Measurements from ENCODE around the gene ADIPOR2.

ADIPOR2 gene

GRCh38 chr12:1695886-1696670, 5.2 kb downstream of the ADIPOR2 start:
- H3K4me3 ChIP-seq (replicated peaks; ENCODE audit: low read depth, low read length) = no peak overlapping the region
- DNase-seq (ENCODE audit: extremely low read depth, insufficient read length) = no peak
- no peak for TF ChIP-seq CTCF (IDR thresholded peaks at IDR 0.05; ENCODE audit: insufficient read depth, low read length, poor library complexity, severe bottlenecking)
- H3K36me3 ChIP-seq (ENCODE audit: control insufficient read depth, insufficient read depth, low read length) = peaks cover 1% of the 10 kb centered on the region
- no peaks in the 10 kb centered on the region for H3K27me3 ChIP-seq (replicated peaks; ENCODE audit: control insufficient read depth, insufficient read depth, low read length)

GRCh38 chr12:1696800-1697199, 5.9 kb downstream of the ADIPOR2 start:
- Histone ChIP-seq H3K36me3 (ENCODE audit: control insufficient read depth, insufficient read depth, low read length) (peaks cover 1% of the 10 kb centered on the region), H3K4me3 (replicated peaks; ENCODE audit: low read depth, low read length) (no peak overlapping the region), H3K27me3 (replicated peaks; ENCODE audit: control insufficient read depth, insufficient read depth, low read length) (no peaks in the 10 kb centered on the region)
- no peak for TF ChIP-seq CTCF (IDR thresholded peaks at IDR 0.05; ENCODE audit: insufficient read depth, low read length, poor library complexity, severe bottlenecking)
- DNase-seq (ENCODE audit: extremely low read depth, insufficient read length) = no peak

- no peak for DNase-seq (ENCODE audit: extremely low read depth, insufficient read length)
- H3K36me3 ChIP-seq (ENCODE audit: control insufficient read depth, insufficient read depth, low read length) = peaks cover 1% of the 10 kb centered on the region
- TF ChIP-seq CTCF (IDR thresholded peaks at IDR 0.05; ENCODE audit: insufficient read depth, low read length, poor library complexity, severe bottlenecking) = no peak
- no peak overlapping the region for H3K4me3 ChIP-seq (replicated peaks; ENCODE audit: low read depth, low read length)
- H3K27me3 ChIP-seq (replicated peaks; ENCODE audit: control insufficient read depth, insufficient read depth, low read length) = no peaks in the 10 kb centered on the region
Observed at GRCh38 chr12:1697271-1697670, 6.4 kb downstream of the ADIPOR2 start.

GRCh38 chr12:1698720-1699119, 7.8 kb downstream of the ADIPOR2 start:
- H3K36me3 ChIP-seq (ENCODE audit: control insufficient read depth, insufficient read depth, low read length) = peaks cover 1% of the 10 kb centered on the region
- H3K4me3 ChIP-seq (replicated peaks; ENCODE audit: low read depth, low read length) = no peak overlapping the region
- DNase-seq (ENCODE audit: extremely low read depth, insufficient read length) = no peak
- TF ChIP-seq CTCF (IDR thresholded peaks at IDR 0.05; ENCODE audit: insufficient read depth, low read length, poor library complexity, severe bottlenecking) = no peak
- H3K27me3 ChIP-seq (replicated peaks; ENCODE audit: control insufficient read depth, insufficient read depth, low read length) = no peaks in the 10 kb centered on the region

GRCh38 chr12:1702713-1703112, 11.8 kb downstream of the ADIPOR2 start:
- DNase-seq (ENCODE audit: extremely low read depth, insufficient read length) = no peak
- no peak overlapping the region for H3K4me3 ChIP-seq (replicated peaks; ENCODE audit: low read depth, low read length)
- peaks cover 1% of the 10 kb centered on the region for H3K36me3 ChIP-seq (ENCODE audit: control insufficient read depth, insufficient read depth, low read length)
- H3K27me3 ChIP-seq (replicated peaks; ENCODE audit: control insufficient read depth, insufficient read depth, low read length) = no peaks in the 10 kb centered on the region
- TF ChIP-seq CTCF (IDR thresholded peaks at IDR 0.05; ENCODE audit: insufficient read depth, low read length, poor library complexity, severe bottlenecking) = no peak

Measured in GM06990 (cell line).